Stomach (tissue), 4 donors: ENCODE data around the gene NTRK3.

ENCODE experiments used
- CTCF ChIP-seq, 7 experiments: fragments of 450-650 bp in 4 of 7; fragments of 200-600 bp in 3 of 7; sonication (generic) in 3 of 7; IDR thresholded peaks; one replicate each; pipeline ENCODE4 v1.5.1; 2016 to 2019; ENCODE audit warnings: antibody characterized with exemption in 7 of 7, control low read depth in 2 of 7, mild to moderate bottlenecking in 1 of 7
- EP300 ChIP-seq: sonication (generic); formaldehyde crosslinking; IDR thresholded peaks from one replicate; pipeline ENCODE4 v1.6.1; 2017; ENCODE audit warnings: antibody characterized with exemption
- POLR2A ChIP-seq, 4 donors: fragments of 450-650 bp; IDR thresholded peaks; one replicate each; pipeline ENCODE4 v1.6.1; 2016; ENCODE audit warnings: antibody characterized with exemption in 4 of 4, control low read depth in 2 of 4, mild to moderate bottlenecking in 1 of 4, moderate library complexity in 1 of 4

- TF ChIP-seq CTCF (IDR thresholded peaks at IDR 0.05) (no peak), POLR2A (IDR thresholded peaks at IDR 0.05) (no peak), EP300 (no peak)
Observed at GRCh38 chr15:88139936-88140335, 116.6 kb downstream of the NTRK3 start.
